ENCODE results near the gene RASAL1.

RASAL1 gene

GRCh38 chr12:113096675-113097461 lies 38.7 kb downstream of the RASAL1 start:
- no peak for DNase-seq (ENCODE audit: low read depth in 2 of 2)

- DNase-seq (ENCODE audit: low read depth in 2 of 2), result no peak
These were observed 40.2 kb downstream of the RASAL1 start for GRCh38 chr12:113095405-113095804.

DNA sequence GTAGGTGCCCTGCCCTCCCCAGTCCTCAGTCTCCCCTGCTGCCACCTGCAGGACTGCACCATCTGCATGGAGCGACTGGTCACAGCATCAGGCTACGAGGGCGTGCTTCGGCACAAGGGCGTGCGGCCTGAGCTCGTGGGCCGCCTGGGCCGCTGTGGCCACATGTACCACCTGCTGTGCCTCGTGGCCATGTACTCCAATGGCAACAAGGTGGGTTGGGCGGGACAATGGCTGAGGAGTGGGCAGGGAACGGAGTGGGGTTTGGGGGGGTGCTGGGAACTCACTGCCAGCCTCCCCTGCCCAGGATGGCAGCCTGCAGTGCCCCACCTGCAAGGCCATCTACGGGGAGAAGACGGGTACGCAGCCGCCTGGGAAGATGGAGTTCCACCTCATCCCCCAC lies 40.8 kb downstream of the RASAL1 start:
- DNase-seq (ENCODE audit: low read depth in 2 of 2), result no peak

DNA sequence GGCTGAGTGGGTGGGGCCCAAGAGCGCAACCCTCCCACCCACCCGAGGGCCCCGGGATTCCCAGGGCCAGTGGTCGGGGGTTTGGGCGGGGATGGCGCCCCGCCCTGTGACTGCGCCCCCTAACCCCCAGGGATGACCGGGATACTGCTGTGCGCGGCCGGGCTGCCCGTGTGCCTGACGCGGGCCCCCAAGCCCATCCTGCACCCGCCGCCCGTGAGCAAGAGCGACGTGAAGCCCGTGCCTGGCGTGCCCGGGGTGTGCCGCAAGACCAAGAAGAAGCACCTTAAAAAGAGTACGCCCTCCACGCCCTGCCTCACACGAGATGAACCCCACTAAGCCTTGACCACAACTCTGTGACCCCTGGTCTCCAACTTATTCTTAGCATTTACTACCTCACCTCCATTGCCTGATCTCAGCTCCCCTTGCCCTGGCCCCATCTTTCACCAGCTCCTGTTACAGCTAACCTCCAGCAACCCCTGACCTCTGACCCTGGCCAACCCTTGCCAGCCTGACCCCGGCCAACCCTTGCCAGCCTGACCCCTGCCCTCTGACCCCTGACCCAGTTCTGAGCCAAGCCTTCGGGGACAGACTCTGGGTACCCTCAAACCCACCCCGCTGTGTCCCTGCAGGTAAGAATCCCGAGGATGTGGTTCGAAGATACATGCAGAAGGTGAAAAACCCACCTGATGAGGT lies 42.0 kb downstream of the RASAL1 start:
- DNase-seq (ENCODE audit: low read depth in 2 of 2), result no peak

GRCh38 chr12:113092607-113093408 lies 42.8 kb downstream of the RASAL1 start:
- DNase-seq (ENCODE audit: low read depth in 2 of 2), result no peak

- no peak for DNase-seq (ENCODE audit: low read depth in 2 of 2)
These were observed 44.1 kb downstream of the RASAL1 start for GRCh38 chr12:113091506-113091905.

DNA sequence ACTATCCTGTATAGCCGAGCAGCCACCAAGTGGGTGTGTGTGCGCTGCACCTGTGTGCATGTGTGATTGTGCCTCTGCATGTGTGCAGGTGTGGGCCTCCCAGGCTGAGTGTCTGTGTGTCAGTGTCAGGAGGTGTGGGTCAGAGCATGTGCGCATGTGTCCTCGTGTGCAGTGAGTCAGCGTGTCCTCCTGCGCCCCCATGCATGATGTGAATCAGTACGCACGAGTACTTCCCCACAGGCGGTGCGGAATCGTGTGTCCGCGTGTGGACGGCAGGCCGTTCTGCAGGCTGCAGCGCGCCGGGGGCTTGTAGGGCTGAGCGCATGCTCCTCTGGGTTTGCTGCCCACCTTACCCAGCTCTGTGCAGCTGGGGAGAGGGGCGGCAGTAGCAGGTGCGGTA lies 44.8 kb downstream of the RASAL1 start:
- no peak for DNase-seq (ENCODE audit: low read depth in 2 of 2)

DNA sequence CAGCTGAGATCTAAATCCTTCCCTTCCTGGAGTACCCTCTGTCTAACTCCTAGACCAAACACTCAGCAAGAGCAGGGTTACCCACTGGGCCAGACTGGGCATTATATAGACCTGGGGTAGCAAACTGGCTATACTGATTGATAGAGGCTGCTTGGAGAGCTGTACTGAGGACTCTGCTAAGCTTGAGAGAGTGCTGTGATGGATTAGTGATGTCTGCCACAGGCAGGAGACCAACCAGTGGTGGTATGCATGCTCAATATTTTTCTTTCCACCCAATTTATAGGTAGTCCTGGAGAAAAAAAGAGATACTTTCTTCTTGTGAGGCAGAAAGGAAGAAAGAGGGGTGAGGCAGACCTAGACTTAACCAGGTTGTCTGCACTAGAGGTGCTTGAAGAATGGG lies 45.7 kb downstream of the RASAL1 start:
- no peak for DNase-seq (ENCODE audit: low read depth in 2 of 2)

DNA sequence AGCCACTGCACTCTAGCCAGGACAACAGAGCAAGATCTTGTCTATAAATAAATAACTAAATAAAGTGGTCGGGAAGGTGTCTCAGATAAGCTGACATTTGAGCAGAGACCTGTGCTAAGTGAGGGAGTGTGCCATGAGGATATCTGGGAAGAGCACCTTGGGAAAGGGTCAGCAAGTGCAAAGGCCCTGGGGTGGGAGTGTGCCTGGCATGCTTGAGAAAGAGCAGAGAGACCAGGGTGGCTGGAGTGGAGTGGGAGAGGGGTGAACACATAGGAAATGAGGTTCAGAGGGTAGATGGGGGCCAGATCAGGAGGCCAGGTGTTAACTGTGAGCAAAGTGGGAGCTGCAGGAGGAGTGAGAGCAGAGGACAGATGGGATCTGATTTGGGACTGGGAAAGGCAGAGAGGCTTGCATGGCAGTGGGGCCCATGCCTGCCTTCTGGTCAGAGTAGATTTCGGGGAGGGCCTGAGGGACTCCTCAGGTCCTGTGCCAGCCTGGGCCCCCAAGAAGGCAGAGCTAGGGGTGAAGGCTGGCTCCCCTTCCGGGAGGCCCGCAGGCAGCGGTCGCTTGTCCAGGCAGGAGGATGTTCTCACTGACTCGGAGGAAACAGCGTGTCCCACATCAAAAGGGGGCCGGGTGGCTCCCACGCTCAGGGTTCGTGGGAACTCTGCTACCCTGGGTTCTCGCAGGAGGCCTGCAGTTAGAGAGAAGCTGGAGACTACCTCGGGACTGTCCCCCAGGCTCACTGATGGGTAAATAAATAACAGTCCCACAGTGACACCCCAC lies 46.4 kb downstream of the RASAL1 start:
- DNase-seq (ENCODE audit: low read depth in 2 of 2), result no peak

GRCh38 chr12:113088037-113088436 lies 47.5 kb downstream of the RASAL1 start:
- DNase-seq (ENCODE audit: low read depth in 2 of 2), result no peak

DNA sequence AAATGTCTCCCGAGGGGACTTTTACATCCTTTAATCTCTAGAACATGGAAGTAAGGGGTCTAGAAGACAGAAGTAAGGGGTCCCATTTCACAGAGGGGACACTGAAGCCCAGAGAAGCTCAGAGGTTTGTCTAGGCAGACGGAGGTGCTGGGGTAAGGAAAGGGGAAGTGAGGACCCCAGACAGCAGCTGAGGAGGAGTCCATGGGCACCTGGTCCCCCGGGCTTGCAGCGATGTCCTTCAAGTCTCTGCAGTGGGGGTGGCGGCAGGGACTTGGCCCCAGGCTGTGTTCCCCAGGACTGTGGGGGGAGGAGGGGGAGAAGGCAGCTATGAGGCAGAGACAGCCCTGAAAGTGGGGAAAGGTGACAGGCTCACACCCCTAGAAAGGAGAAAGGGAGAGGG lies 48.4 kb downstream of the RASAL1 start:
- DNase-seq (ENCODE audit: low read depth in 2 of 2), result no peak

DNA sequence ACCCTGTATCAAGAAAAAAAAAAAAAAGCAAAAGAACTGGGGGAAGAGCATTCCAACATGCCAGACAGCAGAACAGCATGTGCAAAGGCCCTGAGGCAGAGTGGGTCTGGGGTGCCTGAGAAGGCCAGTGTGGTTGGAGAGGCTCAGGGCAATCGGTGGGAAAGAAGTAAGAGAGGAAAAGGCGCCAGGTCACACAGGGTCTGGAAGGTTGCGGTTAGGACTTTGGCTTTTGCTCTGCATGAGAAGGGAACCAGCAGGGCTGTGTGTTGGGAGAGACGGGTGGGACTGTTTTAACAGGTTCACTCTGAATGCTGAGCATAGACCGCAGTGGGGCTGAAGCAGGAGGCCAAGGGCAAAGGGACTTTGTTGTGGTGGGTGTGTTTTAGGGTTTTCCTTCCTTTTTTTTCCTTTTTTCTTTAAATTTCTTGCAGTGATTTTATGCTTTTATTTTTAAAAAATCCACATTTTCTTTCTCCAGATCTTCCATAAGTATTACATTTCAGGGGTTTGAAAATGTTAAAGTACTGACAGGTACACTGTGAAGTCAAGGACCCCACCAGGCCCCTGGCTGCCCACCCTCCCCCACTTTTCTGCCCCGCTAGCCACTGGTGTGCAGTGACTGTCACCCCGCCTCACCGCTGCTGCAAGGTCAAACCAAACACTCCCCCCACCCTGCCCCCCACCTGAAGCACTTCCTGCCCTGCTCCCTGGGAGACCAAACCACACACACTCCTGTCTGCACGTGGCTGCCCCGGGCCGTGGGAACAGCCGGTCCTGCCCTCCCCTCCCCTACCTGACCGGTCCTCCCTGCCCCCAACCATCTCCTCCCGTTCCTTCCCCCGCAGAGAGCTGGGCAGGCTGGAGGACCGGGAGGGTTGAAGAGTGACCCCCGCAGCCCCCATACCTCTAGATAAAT lies 49.1 kb downstream of the RASAL1 start:
- DNase-seq (ENCODE audit: low read depth in 2 of 2), result no peak

GRCh38 chr12:113083863-113084435 lies 51.6 kb downstream of the RASAL1 start:
- no peak for DNase-seq (ENCODE audit: low read depth in 2 of 2)

DNA sequence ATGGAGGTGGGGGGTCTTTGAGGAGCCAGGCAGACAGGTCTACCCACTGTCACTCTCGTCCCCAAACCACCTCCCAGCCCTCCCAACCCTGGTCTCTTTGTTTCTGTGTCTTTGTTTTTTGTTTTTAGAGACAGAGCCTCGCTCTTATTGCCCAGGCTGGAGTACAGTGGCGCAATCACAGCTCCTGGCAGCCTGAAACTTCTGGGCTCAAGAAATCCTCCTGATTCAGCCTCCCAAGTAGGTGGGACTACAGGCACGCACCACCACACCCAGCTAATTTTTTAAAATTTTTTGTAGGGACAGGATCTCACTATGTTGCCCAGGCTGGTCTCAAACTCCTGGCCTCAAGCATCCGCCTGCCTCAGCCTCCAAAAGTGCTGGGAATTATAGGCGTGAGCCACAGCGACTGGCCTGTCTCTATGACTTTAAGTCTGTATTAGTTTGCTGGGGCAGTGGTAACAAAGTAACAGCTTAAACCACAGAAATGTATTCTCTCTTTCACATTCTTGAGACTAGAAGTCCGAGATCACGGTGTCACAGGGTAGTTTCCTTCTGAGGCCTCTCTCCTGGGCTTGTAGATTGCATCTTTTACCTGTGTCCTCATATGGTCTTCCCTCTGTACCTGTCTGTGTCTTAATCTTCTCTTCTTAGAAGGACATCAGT lies 52.9 kb downstream of the RASAL1 start:
- DNase-seq (ENCODE audit: low read depth in 2 of 2), result no peak

- no peak for DNase-seq (ENCODE audit: low read depth in 2 of 2)
These were observed 53.7 kb downstream of the RASAL1 start for GRCh38 chr12:113081873-113082272.

DNA sequence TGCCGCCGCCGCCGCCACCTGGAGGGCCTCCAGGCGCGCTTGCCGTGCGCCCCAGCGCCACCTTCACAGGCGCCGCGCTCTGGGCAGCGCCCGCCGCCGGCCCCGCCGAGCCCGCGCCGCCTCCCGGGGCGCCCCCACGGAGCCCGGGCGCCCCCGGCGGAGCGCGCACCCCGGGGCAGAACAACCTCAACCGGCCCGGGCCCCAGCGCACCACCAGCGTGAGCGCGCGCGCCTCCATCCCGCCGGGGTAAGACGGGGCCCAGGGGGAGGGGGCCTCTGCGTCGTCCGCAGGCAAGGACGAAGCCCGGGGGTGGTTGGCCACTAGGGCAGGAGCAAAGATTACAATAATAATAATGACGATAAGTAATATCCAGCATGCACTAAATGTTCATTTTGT lies 57.7 kb downstream of the RASAL1 start:
- no peak for DNase-seq (ENCODE audit: low read depth in 2 of 2)

GRCh38 chr12:113077057-113077858 lies 58.3 kb downstream of the RASAL1 start:
- no peak for DNase-seq (ENCODE audit: low read depth in 2 of 2)

- DNase-seq (ENCODE audit: low read depth in 2 of 2), result no peak
These were observed 60.4 kb downstream of the RASAL1 start for GRCh38 chr12:113075137-113075683.

DNA sequence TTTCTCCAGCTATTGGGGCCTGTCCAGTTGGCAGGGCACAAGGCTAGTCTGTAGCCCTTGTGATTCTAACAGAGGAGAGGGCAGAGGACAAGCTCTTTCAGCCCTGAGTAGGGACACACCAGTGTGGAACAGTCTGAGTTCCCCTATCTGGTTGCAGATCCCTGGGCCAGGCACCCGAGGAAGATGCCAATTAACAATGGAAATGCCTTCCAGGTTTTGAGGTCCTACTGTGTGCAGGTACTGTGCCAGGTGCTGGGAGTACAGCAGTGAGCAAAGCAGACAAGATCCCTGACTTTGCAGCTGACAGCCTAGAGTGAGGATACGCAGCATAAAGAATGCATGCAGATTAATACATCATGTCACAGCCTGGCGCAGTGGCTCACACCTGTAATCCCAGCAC lies 62.0 kb downstream of the RASAL1 start:
- DNase-seq (ENCODE audit: low read depth in 2 of 2), result no peak

Data from fibroblast of skin of left quadriceps (primary cell).